Immature natural killer cell (primary cell): ENCODE measurements around the gene OLFML2B. TPM values are rescaled to one million over a fixed set of nuclear protein-coding genes. Genes with fewer than 3 reads are reported as not detected.
"Not testable (repeated sequence)": the region's sequence is repeated elsewhere in the genome, so short reads cannot be mapped to it uniquely, and the experiment has no call there.

Experiments
- DNase-seq, 3 donors: peaks; one replicate each; pipeline ENCODE4 v3.0.0; 2022; ENCODE audit warnings: mixed read lengths in 1 of 3
- H3K27ac Mint-ChIP-seq, 6 donors: one replicate each; pipeline ENCODE4 v1.8.0; 2020; ENCODE audit warnings: mixed read lengths in 6 of 6, mild to moderate bottlenecking in 5 of 6, inconsistent platforms in 4 of 6, moderate library complexity in 3 of 6
- H3K27me3 Mint-ChIP-seq, 3 donors: one replicate each; pipeline ENCODE4 v1.8.0; 2020 to 2021; ENCODE audit warnings: low read depth in 3 of 3, mild to moderate bottlenecking in 3 of 3, mixed read lengths in 3 of 3, moderate library complexity in 3 of 3, inconsistent platforms in 1 of 3
- H3K36me3 Mint-ChIP-seq, 3 donors: one replicate each; pipeline ENCODE4 v1.8.0; 2020; ENCODE audit warnings: mixed read lengths in 3 of 3, inconsistent platforms in 2 of 3, mild to moderate bottlenecking in 2 of 3
- H3K4me1 Mint-ChIP-seq, 2 donors: one replicate each; pipeline ENCODE4 v1.8.0; 2020; ENCODE audit warnings: inconsistent platforms in 2 of 2, mild to moderate bottlenecking in 2 of 2, mixed read lengths in 2 of 2, moderate library complexity in 1 of 2
- H3K4me3 Mint-ChIP-seq, 5 donors: one replicate each; pipeline ENCODE4 v1.8.0; 2020; ENCODE audit warnings: mild to moderate bottlenecking in 5 of 5, mixed read lengths in 5 of 5, inconsistent platforms in 3 of 5, moderate library complexity in 3 of 5
- H3K9me3 Mint-ChIP-seq, 6 donors: one replicate each; pipeline ENCODE4 v1.8.0; 2020; ENCODE audit warnings: mild to moderate bottlenecking in 6 of 6, mixed read lengths in 6 of 6, inconsistent platforms in 4 of 6, moderate library complexity in 3 of 6
- polyA plus RNA-seq, 3 donors: library from polyadenylated mRNA; unstranded; fragments of 300-500 nt; fragmentation: Illumina TruSeq; gene quantifications; one replicate each; pipeline ENCODE4 v1.2.3, GENCODE V29; 2021

OLFML2B gene
- polyA plus RNA-seq, 3 donors from 2014 or later: not detected

GRCh38 chr1:162025541-162025940 lies 1.9 kb upstream of the OLFML2B start:
- peaks cover 14 to 41% (median 17%) of the 10 kb centered on the region in 3 donors for H3K27me3 Mint-ChIP-seq
- H3K36me3 Mint-ChIP-seq: peaks cover 0 to 5% (median 0%) of the 10 kb centered on the region in 3 donors
- no peak overlapping the region for H3K27ac Mint-ChIP-seq
- no peak for DNase-seq
- H3K4me3 Mint-ChIP-seq: no peak overlapping the region
- no peaks in the 10 kb centered on the region for H3K9me3 Mint-ChIP-seq
- peaks cover 10 to 15% of the 10 kb centered on the region in 2 donors for H3K4me1 Mint-ChIP-seq

GRCh38 chr1:162023181-162023546 lies 505 bp downstream of the OLFML2B start:
- DNase-seq: no peak
- peaks cover 10 to 15% of the 10 kb centered on the region in 2 donors for H3K4me1 Mint-ChIP-seq

GRCh38 chr1:162022626-162023025 lies 1.0 kb downstream of the OLFML2B start:
- Mint-ChIP-seq H3K4me1 (peaks cover 10 to 15% of the 10 kb centered on the region in 2 donors), H3K27ac (no peak overlapping the region), H3K27me3 (peaks cover 13 to 32% (median 18%) of the 10 kb centered on the region in 3 donors), H3K36me3 (peaks cover 0 to 5% (median 0%) of the 10 kb centered on the region in 3 donors), H3K4me3 (peak overlapping the region in 4 of 5 donors; percentile 35 to 81 (median 68)), H3K9me3 (no peaks in the 10 kb centered on the region)
- DNase-seq: no peak

More at GRCh38 chr1:162023181-162023546, 505 bp downstream of the OLFML2B start:
- H3K4me3 Mint-ChIP-seq: peak overlapping the region; percentile 50 to 81 (median 73)
- no peak overlapping the region for H3K27ac Mint-ChIP-seq
- no peaks in the 10 kb centered on the region for H3K9me3 Mint-ChIP-seq
- peaks cover 14 to 36% (median 18%) of the 10 kb centered on the region in 3 donors for H3K27me3 Mint-ChIP-seq
- peaks cover 0 to 5% (median 0%) of the 10 kb centered on the region in 3 donors for H3K36me3 Mint-ChIP-seq

- H3K36me3 Mint-ChIP-seq: no peaks in the 10 kb centered on the region
- H3K27me3 Mint-ChIP-seq: peaks cover 10 to 25% (median 13%) of the 10 kb centered on the region in 3 donors
- no peak for DNase-seq
- H3K4me3 Mint-ChIP-seq: no peak overlapping the region
- H3K9me3 Mint-ChIP-seq: no peaks in the 10 kb centered on the region
- H3K4me1 Mint-ChIP-seq: peaks cover 10 to 15% of the 10 kb centered on the region in 2 donors
- no peak overlapping the region for H3K27ac Mint-ChIP-seq
Measured at GRCh38 chr1:162021124-162021523, 2.5 kb downstream of the OLFML2B start.

GRCh38 chr1:162020150-162020549 lies 3.5 kb downstream of the OLFML2B start:
- Mint-ChIP-seq H3K27ac (no peak overlapping the region), H3K27me3 (peaks cover 10 to 22% (median 13%) of the 10 kb centered on the region in 3 donors), H3K4me1 (peaks cover 10 to 15% of the 10 kb centered on the region in 2 donors), H3K9me3 (no peaks in the 10 kb centered on the region), H3K36me3 (no peaks in the 10 kb centered on the region), H3K4me3 (no peak overlapping the region)
- no peak for DNase-seq

- Mint-ChIP-seq H3K4me3 (no peak overlapping the region), H3K27ac (no peak overlapping the region), H3K4me1 (peaks cover 9 to 13% of the 10 kb centered on the region in 2 donors), H3K27me3 (peaks cover 10 to 25% (median 13%) of the 10 kb centered on the region in 3 donors), H3K9me3 (no peaks in the 10 kb centered on the region), H3K36me3 (no peaks in the 10 kb centered on the region)
- DNase-seq: no peak
Measured at GRCh38 chr1:162019446-162019845, 4.2 kb downstream of the OLFML2B start.

- Mint-ChIP-seq H3K4me3 (no peak overlapping the region), H3K27ac (no peak overlapping the region), H3K9me3 (no peaks in the 10 kb centered on the region), H3K4me1 (peaks cover 5 to 8% of the 10 kb centered on the region in 2 donors), H3K36me3 (no peaks in the 10 kb centered on the region), H3K27me3 (peaks cover 8 to 26% (median 13%) of the 10 kb centered on the region in 3 donors)
- no peak for DNase-seq
Measured at GRCh38 chr1:162019006-162019405, 4.7 kb downstream of the OLFML2B start.

GRCh38 chr1:162018418-162018817 lies 5.3 kb downstream of the OLFML2B start:
- DNase-seq: no peak
- Mint-ChIP-seq H3K27ac (no peak overlapping the region), H3K36me3 (no peaks in the 10 kb centered on the region), H3K4me3 (no peak overlapping the region), H3K9me3 (peaks cover 0 to 2% (median 0%) of the 10 kb centered on the region in 6 donors), H3K27me3 (peaks cover 8 to 24% (median 13%) of the 10 kb centered on the region in 3 donors), H3K4me1 (peaks cover 3 to 6% of the 10 kb centered on the region in 2 donors)

GRCh38 chr1:162017791-162018190 lies 5.9 kb downstream of the OLFML2B start:
- DNase-seq, H3K4me3 Mint-ChIP-seq, H3K9me3 Mint-ChIP-seq, H3K4me1 Mint-ChIP-seq, H3K36me3 Mint-ChIP-seq: not testable (repeated sequence)
- peak overlapping the region in 1 of 6 donors; percentile 37 for H3K27ac Mint-ChIP-seq
- peaks cover 5 to 22% (median 10%) of the 10 kb centered on the region in 3 donors for H3K27me3 Mint-ChIP-seq

GRCh38 chr1:162016631-162017030 lies 7.0 kb downstream of the OLFML2B start:
- peaks cover 2 to 15% (median 3%) of the 10 kb centered on the region in 3 donors for H3K27me3 Mint-ChIP-seq
- H3K4me3 Mint-ChIP-seq: no peak overlapping the region
- H3K36me3 Mint-ChIP-seq: no peaks in the 10 kb centered on the region
- DNase-seq: no peak
- H3K4me1 Mint-ChIP-seq: no peaks in the 10 kb centered on the region
- H3K27ac Mint-ChIP-seq: no peak overlapping the region
- peaks cover 0 to 2% (median 0%) of the 10 kb centered on the region in 6 donors for H3K9me3 Mint-ChIP-seq

GRCh38 chr1:162015196-162015595 lies 8.5 kb downstream of the OLFML2B start:
- Mint-ChIP-seq H3K9me3 (peaks cover 0 to 2% (median 0%) of the 10 kb centered on the region in 6 donors), H3K4me3 (no peak overlapping the region), H3K36me3 (no peaks in the 10 kb centered on the region), H3K27ac (no peak overlapping the region), H3K4me1 (no peaks in the 10 kb centered on the region), H3K27me3 (peaks cover 2 to 12% (median 2%) of the 10 kb centered on the region in 3 donors)
- no peak for DNase-seq

- no peak for DNase-seq
- H3K27me3 Mint-ChIP-seq: peaks cover 0 to 12% (median 2%) of the 10 kb centered on the region in 3 donors
- no peak overlapping the region for H3K4me3 Mint-ChIP-seq
- no peaks in the 10 kb centered on the region for H3K36me3 Mint-ChIP-seq
- peaks cover 0 to 2% (median 0%) of the 10 kb centered on the region in 6 donors for H3K9me3 Mint-ChIP-seq
- H3K27ac Mint-ChIP-seq: no peak overlapping the region
- H3K4me1 Mint-ChIP-seq: no peaks in the 10 kb centered on the region
Measured at GRCh38 chr1:162014202-162014601, 9.5 kb downstream of the OLFML2B start.

- Mint-ChIP-seq H3K27ac (no peak overlapping the region), H3K4me3 (no peak overlapping the region), H3K4me1 (no peaks in the 10 kb centered on the region), H3K9me3 (peaks cover 0 to 2% (median 0%) of the 10 kb centered on the region in 6 donors), H3K27me3 (peaks cover 0 to 12% (median 2%) of the 10 kb centered on the region in 3 donors), H3K36me3 (no peaks in the 10 kb centered on the region)
- no peak for DNase-seq
Measured at GRCh38 chr1:162013289-162013688, 10.4 kb downstream of the OLFML2B start.

GRCh38 chr1:162011337-162012012 lies 12.2 kb downstream of the OLFML2B start:
- Mint-ChIP-seq H3K4me1 (no peaks in the 10 kb centered on the region), H3K4me3 (no peak overlapping the region), H3K36me3 (no peaks in the 10 kb centered on the region), H3K27me3 (peaks cover 0 to 17% (median 2%) of the 10 kb centered on the region in 3 donors), H3K27ac (no peak overlapping the region), H3K9me3 (peaks cover 0 to 2% (median 0%) of the 10 kb centered on the region in 6 donors)
- DNase-seq: no peak
